Mucosa of descending colon (tissue), 3 donors: ENCODE data around the gene TIMM21. TPM values are rescaled to one million over a fixed set of nuclear protein-coding genes. Genes with fewer than 3 reads are reported as not detected.

ENCODE experiments used
- ATAC-seq: fragments of 200-7000 bp; cut with Tn5 transposase; one replicate; pipeline ENCODE4 v1.9.1; 2020; ENCODE audit warnings: mild to moderate bottlenecking, moderate library complexity
- DNase-seq, 3 donors: peaks; one replicate each; pipeline ENCODE4 v3.0.0-alpha.2; 2020
- H3K36me3 ChIP-seq: fragments of 200-600 bp; one replicate; pipeline ENCODE4 v1.8.0; 2021; ENCODE audit warnings: low read depth, mild to moderate bottlenecking
- H3K4me1 ChIP-seq: fragments of 200-600 bp; one replicate; pipeline ENCODE4 v1.8.0; 2021; ENCODE audit warnings: low read depth, mild to moderate bottlenecking
- H3K4me3 ChIP-seq: fragments of 200-600 bp; one replicate; pipeline ENCODE4 v1.8.0; 2021; ENCODE audit warnings: mild to moderate bottlenecking
- H3K9me3 ChIP-seq: fragments of 200-600 bp; one replicate; pipeline ENCODE4 v1.8.0; 2021; ENCODE audit warnings: mild to moderate bottlenecking
- CTCF ChIP-seq: fragments of 200-600 bp; IDR thresholded peaks from one replicate; pipeline ENCODE4 v1.8.0; 2022; ENCODE audit warnings: antibody characterized with exemption, mild to moderate bottlenecking
- intact Hi-C, 2 donors: fragments of 100-400 bp; cut with DNase I in 1 of 2; cut with micrococcal nuclease in 1 of 2; formaldehyde crosslinking; loops; one replicate each; pipeline versions ENCODE4 v1.11.0 to v1.11.1; 2022; cut with DNase I, micrococcal nuclease
- total RNA-seq, 3 donors: library from RNA; stranded (reverse); fragmentation: NEBNext Ultra II Directional in 2 of 3; extraction: Animal tissue kit (Norgen Biotek cat#: 25700) in 2 of 3; gene quantifications; one replicate each; pipeline versions ENCODE4 v1.2.1 to v1.2.4, GENCODE V29; 2021 to 2023
- donor health status: DM: no; HTN: no; CAD: no; lungs with moderate emphysema.
- donor health status: DM: no; HTN: no; CAD: no.
- donor health status: DM: no; HTN: yes; CAD: no.

The TIMM21 gene
- total RNA-seq, 3 donors from 2014 or later: 26.1 to 46.1 (median 34.8) TPM

DNA sequence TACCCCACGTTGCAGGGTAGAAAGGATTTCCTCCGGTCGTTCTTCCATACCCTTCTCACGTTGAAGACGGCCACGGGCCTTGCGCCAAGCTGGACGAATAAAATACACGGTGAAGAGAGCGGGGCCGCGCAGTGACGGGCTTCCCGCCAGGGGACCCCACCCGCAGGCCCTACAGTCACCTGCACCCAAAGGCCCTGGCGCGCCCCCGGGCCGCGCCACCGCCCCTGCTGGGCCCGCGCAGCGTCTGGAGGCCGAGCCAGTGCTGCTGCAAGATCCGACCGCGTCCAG, 888 bp upstream of the TIMM21 start:
- no peak for DNase-seq
- peaks cover 13% of the 10 kb centered on the region for H3K4me1 ChIP-seq
- peak overlapping the region; percentile 33 for H3K4me3 ChIP-seq
- no peaks in the 10 kb centered on the region for H3K9me3 ChIP-seq
- no peaks in the 10 kb centered on the region for H3K36me3 ChIP-seq
- intact Hi-C loops: no loop called here
- ATAC-seq: no peak
- no peak for TF ChIP-seq CTCF

DNA sequence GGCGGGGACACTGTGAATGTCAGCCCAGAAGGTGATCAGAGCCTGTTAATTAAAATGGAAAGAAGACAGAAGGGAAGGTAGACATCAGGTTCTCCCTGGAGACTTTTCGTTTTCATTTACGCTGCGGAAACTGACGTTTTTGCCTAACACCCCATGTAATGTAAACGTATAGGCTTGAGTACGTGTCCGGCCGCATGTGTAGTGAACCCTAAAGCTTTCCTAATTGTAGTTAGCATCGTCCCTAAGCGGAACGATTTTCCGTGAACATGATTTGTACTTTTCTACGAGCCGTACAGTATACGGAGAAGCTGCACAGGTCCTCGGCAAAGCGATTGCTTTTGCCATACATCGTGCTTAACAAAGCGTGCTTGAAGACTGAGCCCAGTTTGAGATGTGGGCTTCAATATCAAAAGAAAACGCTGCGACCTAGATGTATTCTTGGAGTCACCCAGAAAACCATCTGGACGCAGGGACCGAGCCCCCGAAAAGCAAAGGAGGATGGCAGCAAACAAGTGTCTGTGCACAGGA, 284 bp downstream of the TIMM21 start:
- DNase-seq (peak in 1 of 3 donors; percentile 9), ATAC-seq (no peak)
- intact Hi-C loops: no loop called here
- Histone ChIP-seq H3K36me3 (no peaks in the 10 kb centered on the region), H3K4me3 (peak overlapping the region; percentile 33), H3K4me1 (peaks cover 13% of the 10 kb centered on the region), H3K9me3 (no peaks in the 10 kb centered on the region)
- TF ChIP-seq CTCF: no peak

GRCh38 chr18:74149878-74150277, 1.6 kb downstream of the TIMM21 start:
- Histone ChIP-seq H3K9me3 (no peaks in the 10 kb centered on the region), H3K36me3 (no peaks in the 10 kb centered on the region), H3K4me1 (peaks cover 13% of the 10 kb centered on the region), H3K4me3 (no peak overlapping the region)
- no peak for TF ChIP-seq CTCF
- ATAC-seq (no peak), DNase-seq (no peak)
- intact Hi-C loops: no loop called here

- TF ChIP-seq CTCF: no peak
- DNase-seq (no peak), ATAC-seq (no peak)
- Histone ChIP-seq H3K9me3 (no peaks in the 10 kb centered on the region), H3K4me1 (peaks cover 13% of the 10 kb centered on the region), H3K4me3 (no peak overlapping the region), H3K36me3 (peaks cover 6% of the 10 kb centered on the region)
- intact Hi-C loops: no loop called here
Measured at GRCh38 chr18:74152270-74152669, 3.9 kb downstream of the TIMM21 start.

DNA sequence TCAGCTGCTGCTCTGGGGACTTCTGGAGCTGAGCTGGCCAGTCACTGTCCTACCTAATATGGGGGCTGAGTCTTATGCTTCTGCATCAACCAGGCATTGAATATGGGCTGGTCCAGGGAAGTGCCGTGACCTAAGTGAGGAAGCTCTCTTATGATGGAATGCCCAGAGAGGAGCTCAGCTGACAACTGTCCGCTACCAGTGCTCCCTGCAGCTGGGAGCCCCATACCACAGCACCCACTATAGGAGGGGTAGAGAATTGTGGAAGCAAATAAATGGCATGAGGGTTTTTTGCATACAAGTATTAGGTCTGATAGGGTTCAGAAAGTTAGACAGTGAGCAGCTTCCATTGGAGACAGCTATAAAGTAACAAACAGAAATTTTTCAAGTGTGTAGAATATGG, 4.5 kb downstream of the TIMM21 start:
- intact Hi-C loops: no loop called here
- peaks cover 6% of the 10 kb centered on the region for H3K36me3 ChIP-seq
- H3K9me3 ChIP-seq: no peaks in the 10 kb centered on the region
- peaks cover 13% of the 10 kb centered on the region for H3K4me1 ChIP-seq
- no peak for ATAC-seq
- DNase-seq: no peak
- no peak for TF ChIP-seq CTCF
- H3K4me3 ChIP-seq: no peak overlapping the region

DNA sequence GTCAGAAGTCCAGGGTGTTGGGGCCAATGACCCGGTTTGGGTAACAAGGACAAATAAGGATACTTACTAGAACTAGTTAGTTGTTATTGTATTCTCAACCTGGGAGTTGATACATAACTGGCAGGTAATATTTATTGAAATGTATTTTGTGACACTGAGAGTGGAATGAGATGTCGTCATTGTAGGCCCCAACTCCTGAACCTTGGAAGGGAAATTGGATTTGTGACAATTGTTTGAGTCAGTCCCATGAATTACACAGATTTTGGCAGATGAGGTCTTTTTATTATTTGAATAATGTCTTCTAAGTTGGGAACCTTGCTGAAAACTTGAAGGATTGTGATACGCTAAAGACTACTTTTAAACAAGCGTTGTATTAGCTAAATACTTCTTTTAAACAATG, 5.1 kb downstream of the TIMM21 start:
- Histone ChIP-seq H3K4me1 (peaks cover 13% of the 10 kb centered on the region), H3K4me3 (no peak overlapping the region), H3K9me3 (no peaks in the 10 kb centered on the region), H3K36me3 (peaks cover 6% of the 10 kb centered on the region)
- DNase-seq (no peak), ATAC-seq (no peak)
- intact Hi-C loops: no loop called here
- no peak for TF ChIP-seq CTCF
